ENCODE data around the gene NGEF. TPM values are rescaled to one million over a fixed set of nuclear protein-coding genes. Genes with fewer than 3 reads are reported as not detected.

Gene NGEF
- polyA plus RNA-seq, 1 of the 3 experiments (the other 2 are of a cell fraction), result 1.4 TPM

DNA sequence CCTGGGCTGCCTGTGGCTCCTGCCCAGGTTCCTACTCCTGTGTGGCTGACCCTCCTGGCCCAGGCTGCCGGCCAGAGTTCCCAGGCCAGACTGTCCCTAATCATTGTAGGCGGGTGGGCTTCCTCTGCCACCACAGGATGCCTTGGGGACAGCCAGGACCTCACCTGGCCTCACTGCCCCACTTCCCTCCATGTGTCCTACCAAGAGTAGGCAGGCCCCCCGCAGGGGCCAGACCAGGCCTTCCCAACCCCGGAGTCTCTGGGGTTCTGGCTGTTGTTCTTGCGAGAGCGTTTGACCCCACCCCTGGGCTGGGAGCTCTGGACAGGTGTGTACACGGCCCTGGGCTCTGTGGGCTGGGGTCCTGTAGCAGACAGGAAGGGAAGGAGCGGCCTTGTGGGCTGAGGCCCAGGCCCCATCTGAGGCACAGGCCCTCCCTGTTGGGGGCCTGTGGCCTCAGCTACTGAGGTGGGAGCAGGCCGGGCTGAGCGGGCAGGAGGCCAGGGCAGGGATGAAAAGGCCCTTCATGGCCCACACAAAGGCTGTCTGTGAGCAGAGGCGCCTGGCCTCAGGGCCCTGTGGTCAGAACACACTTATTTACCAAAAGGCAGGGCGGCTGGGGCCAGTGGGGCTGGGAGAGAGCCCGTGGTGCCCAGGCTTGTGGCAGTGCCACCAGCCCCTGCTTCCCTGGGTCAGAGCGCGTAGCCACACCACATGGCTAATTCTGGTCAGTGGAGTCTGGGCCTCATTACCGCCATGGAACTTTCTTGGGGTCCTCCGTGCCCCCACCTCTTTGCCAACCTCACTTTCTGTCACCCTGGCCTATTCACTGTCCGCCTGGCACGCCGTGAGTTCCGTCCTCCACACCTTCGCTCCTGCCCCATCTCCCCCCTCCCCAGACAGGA, 141.0 kb downstream of the NGEF start:
- ChIA-PET CTCF (interaction anchor here (0.6 to 0.8 kb wide), 2 partner anchors 11 to 379 kb away, joined by 3 read pairs; no protein-coding TSS in a partner anchor), POLR2A (no interaction called here)
- Histone ChIP-seq H2AFZ (ENCODE audit: low read depth) (no peak overlapping the region), H3K36me3 (replicated peaks in 1 of 2; ENCODE audit: control insufficient read depth in 1 of 2, insufficient read depth in 2 of 2, low read length in 1 of 2) (no peaks in the 10 kb centered on the region), H4K20me1 (ENCODE audit: insufficient read depth) (no peaks in the 10 kb centered on the region), H3K79me2 (ENCODE audit: insufficient read depth) (no peaks in the 10 kb centered on the region), H3K4me2 (no peak overlapping the region), H3K9me3 (no peaks in the 10 kb centered on the region), H3F3A (replicated peaks; ENCODE audit: insufficient read depth) (no peaks in the 10 kb centered on the region), H3K4me1 (ENCODE audit: control insufficient read depth in 1 of 2, insufficient read depth in 2 of 2, low read depth in 1 of 2, low read length in 1 of 2) (peaks cover 0 to 10% of the 10 kb centered on the region in 2 experiments; a peak in 1 of 4 replicates), H3K27ac (ENCODE audit: low read depth in 2 of 2, low read length in 1 of 2) (no peak overlapping the region), H3K9me2 (no peaks in the 10 kb centered on the region), H3K9ac (no peak overlapping the region), H3K27me3 (ENCODE audit: insufficient read depth) (no peaks in the 10 kb centered on the region), H3K4me3 (ENCODE audit: low read depth in 2 of 2, low read length in 1 of 2) (no peak overlapping the region)
- TF ChIP-seq SMC3 (IDR thresholded peaks at IDR 0.05; ENCODE audit: low read depth, low read length), result no peak
- TF ChIP-seq ZBTB33 (IDR thresholded peaks at IDR 0.05; ENCODE audit: borderline replicate concordance, low read depth), result no peak
- TF ChIP-seq USF2 (IDR thresholded peaks at IDR 0.05; ENCODE audit: borderline replicate concordance, low read depth, low read length), result no peak
- no peak for TF ChIP-seq POLR2AphosphoS5 (IDR thresholded peaks at IDR 0.05; ENCODE audit: low read depth, low read length)
- TF ChIP-seq EZH2phosphoT487 (IDR thresholded peaks at IDR 0.05; ENCODE audit: borderline replicate concordance, low read depth), result no peak
- no peak for TF ChIP-seq USF1 (IDR thresholded peaks at IDR 0.05; ENCODE audit: borderline replicate concordance, low read depth)
- no peak for TF ChIP-seq CHD2 (IDR thresholded peaks at IDR 0.05; ENCODE audit: low read length, partially characterized antibody)
- no peak for TF ChIP-seq PBX3 (IDR thresholded peaks at IDR 0.05)
- TF ChIP-seq RXRA (IDR thresholded peaks at IDR 0.05; ENCODE audit: borderline replicate concordance, low read depth), result no peak
- no peak for TF ChIP-seq ELF1 (IDR thresholded peaks at IDR 0.05)
- no peak for TF ChIP-seq RCOR1 (IDR thresholded peaks at IDR 0.05; ENCODE audit: low read length)
- TF ChIP-seq TCF12 (IDR thresholded peaks at IDR 0.05), result no peak
- TF ChIP-seq TEAD4 (IDR thresholded peaks at IDR 0.05; ENCODE audit: borderline replicate concordance, insufficient read depth), result no peak
- TF ChIP-seq FOSL2 (IDR thresholded peaks at IDR 0.05; ENCODE audit: borderline replicate concordance, low read depth), result no peak
- TF ChIP-seq REST (IDR thresholded peaks at IDR 0.05; ENCODE audit: low read depth, low read length), result no peak
- TF ChIP-seq SIN3A (IDR thresholded peaks at IDR 0.05; ENCODE audit: borderline replicate concordance, low read depth, low read length), result no peak
- no peak for TF ChIP-seq MEF2A (IDR thresholded peaks at IDR 0.05; ENCODE audit: borderline replicate concordance, low read depth)
- DNase-seq, result peak; percentile 16
- 95% methylated on average over 18 of the region's 22 CpGs for WGBS (ENCODE audit: low lambda C conversion rate)
